ENCODE data around the gene FNDC1.

The FNDC1 gene

GRCh38 chr6:159313018-159313417 lies 143.8 kb downstream of the FNDC1 start:
- DNase-seq = no peak

GRCh38 chr6:159315562-159315961 lies 146.4 kb downstream of the FNDC1 start:
- DNase-seq = no peak

- no peak for DNase-seq
Measured at GRCh38 chr6:159317430-159317829, 148.2 kb downstream of the FNDC1 start.

GRCh38 chr6:159321267-159321666 lies 152.1 kb downstream of the FNDC1 start:
- DNase-seq = no peak
